ENCODE measurements around the gene SH3PXD2A. TPM values are rescaled to one million over a fixed set of nuclear protein-coding genes. Genes with fewer than 3 reads are reported as not detected.

Gene SH3PXD2A
- total and polyA plus RNA-seq, 12 donors, result 6.9 to 44.9 (median 34.4) TPM

DNA sequence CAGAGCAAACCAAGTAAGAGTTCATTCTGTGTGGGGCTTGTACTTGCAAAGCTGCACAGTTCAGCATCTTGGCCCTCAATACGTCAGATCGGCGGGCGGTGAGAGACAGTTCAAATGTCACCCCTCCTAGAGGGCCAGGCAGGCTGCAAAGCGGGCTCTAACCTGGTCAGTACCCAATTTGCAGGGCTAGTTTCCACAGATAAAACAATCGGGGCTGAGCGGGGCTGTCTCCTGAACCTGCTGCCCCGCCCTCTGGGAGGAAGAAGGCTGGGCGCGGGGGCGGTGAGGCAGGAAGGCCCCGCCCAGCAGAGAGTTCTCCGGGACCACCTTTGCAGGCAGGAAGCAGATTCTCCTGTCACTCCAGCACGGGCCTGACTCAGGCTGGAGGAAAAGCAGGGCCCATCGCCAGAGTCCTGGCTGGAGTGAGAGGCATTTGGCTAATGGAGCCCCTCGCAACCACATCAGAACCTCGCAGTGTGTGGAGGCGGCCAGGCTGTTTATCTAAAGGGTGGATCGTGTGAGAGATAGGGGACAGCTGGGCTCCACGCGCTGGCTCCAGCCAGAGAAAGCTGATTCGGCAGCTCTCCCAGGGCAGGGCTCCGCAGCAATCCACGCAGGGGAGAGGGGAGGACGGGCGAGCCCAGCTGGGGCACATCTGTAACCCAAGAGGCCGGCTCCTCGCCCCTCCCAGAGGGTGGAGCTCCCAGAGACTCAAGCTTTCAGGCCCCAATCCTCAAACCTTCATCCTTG is 83.1 kb downstream of the SH3PXD2A start:
- Histone ChIP-seq H3K9me3 (peaks cover 0 to 7% (median 0%) of the 10 kb centered on the region in 11 donors), H3K4me1 (peaks cover 6 to 38% (median 33%) of the 10 kb centered on the region in 9 donors), H3K36me3 (no peaks in the 10 kb centered on the region), H3K27me3 (no peaks in the 10 kb centered on the region), H3K4me3 (peak overlapping the region in 8 of 10 donors; percentile 9 to 54 (median 42)), H3K27ac (peak overlapping the region; percentile 59 to 89 (median 78))
- intact Hi-C loops (cut with DNase I), result loop anchor here in 3 of 10 donors (10.0 kb wide), 2 partner anchors 57 to 83 kb away; partner anchors contain the start of gene SH3PXD2A (in 2 of the 3)
- 9 to 16% methylated on average over 28 of the region's 28 CpGs for WGBS, 2 donors
- DNase-seq (peak; percentile 87), ATAC-seq (peak; percentile 84 to 90 (median 88))
- TF ChIP-seq, protein P1, sequence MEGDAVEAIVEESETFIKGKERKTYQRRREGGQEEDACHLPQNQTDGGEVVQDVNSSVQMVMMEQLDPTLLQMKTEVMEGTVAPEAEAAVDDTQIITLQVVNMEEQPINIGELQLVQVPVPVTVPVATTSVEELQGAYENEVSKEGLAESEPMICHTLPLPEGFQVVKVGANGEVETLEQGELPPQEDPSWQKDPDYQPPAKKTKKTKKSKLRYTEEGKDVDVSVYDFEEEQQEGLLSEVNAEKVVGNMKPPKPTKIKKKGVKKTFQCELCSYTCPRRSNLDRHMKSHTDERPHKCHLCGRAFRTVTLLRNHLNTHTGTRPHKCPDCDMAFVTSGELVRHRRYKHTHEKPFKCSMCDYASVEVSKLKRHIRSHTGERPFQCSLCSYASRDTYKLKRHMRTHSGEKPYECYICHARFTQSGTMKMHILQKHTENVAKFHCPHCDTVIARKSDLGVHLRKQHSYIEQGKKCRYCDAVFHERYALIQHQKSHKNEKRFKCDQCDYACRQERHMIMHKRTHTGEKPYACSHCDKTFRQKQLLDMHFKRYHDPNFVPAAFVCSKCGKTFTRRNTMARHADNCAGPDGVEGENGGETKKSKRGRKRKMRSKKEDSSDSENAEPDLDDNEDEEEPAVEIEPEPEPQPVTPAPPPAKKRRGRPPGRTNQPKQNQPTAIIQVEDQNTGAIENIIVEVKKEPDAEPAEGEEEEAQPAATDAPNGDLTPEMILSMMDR (IDR thresholded peaks at IDR 0.05), result no peak

DNA sequence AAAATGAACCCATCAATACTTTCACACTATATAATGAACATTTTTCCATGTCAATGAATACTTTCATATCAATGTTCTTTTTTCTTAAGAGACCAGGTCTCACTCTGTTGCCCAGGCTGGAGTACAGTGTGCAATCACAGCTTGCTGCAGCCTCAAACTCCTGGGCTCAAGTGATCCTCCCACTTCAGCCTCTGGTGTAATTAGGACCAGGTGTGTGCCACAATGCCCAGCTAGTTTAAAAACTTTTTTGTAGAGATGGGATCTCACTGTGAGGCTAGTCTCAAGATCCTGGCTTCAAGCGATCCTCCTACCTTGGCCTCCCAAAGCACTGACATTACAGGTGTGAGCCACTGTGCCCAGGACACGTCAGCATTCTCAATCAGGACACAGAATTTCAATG is 85.2 kb downstream of the SH3PXD2A start:
- ATAC-seq, result no peak
- H3K4me3 ChIP-seq, result no peak overlapping the region
- no peaks in the 10 kb centered on the region for H3K27me3 ChIP-seq
- TF ChIP-seq, protein P1 (IDR thresholded peaks at IDR 0.05), result no peak
- WGBS, 2 donors, result 96 to 98% methylated on average over 2 of the region's 2 CpGs
- H3K9me3 ChIP-seq, result peaks cover 0 to 7% (median 0%) of the 10 kb centered on the region in 11 donors
- peaks cover 8 to 53% (median 47%) of the 10 kb centered on the region in 9 donors for H3K4me1 ChIP-seq
- no peak for DNase-seq
- peaks cover 0 to 8% (median 0%) of the 10 kb centered on the region in 9 donors for H3K36me3 ChIP-seq
- no peak overlapping the region for H3K27ac ChIP-seq
- intact Hi-C loops (cut with DNase I), result loop anchor here in 3 of 10 donors (10.0 kb wide), 2 partner anchors 55 to 85 kb away; partner anchors contain the start of gene SH3PXD2A (in 2 of the 3)

DNA sequence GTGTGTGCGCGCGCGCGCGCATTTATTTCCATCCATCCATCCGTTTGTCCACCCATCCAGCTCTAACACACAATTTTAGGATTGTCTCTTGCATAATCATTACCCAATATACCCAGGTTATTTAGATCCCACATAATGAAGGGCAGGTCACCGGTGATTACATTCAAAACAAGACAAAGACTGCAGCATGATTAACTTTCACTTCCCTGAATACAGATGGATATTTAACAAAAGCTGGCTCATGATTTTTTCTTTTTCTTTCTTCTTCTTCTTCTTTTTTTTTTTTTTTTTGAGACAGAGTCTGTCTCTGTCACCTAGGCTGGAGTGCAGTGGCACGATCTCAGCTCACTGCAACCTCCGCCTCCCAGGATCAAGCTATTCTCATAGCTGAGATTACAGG is 86.2 kb downstream of the SH3PXD2A start:
- ATAC-seq (no peak), DNase-seq (no peak)
- Histone ChIP-seq H3K4me3 (no peak overlapping the region), H3K4me1 (peaks cover 8 to 62% (median 56%) of the 10 kb centered on the region in 9 donors), H3K36me3 (peaks cover 0 to 9% (median 0%) of the 10 kb centered on the region in 9 donors), H3K9me3 (no peaks in the 10 kb centered on the region), H3K27me3 (no peaks in the 10 kb centered on the region), H3K27ac (no peak overlapping the region)
- WGBS, 2 donors, result 94 to 96% methylated on average over 10 of the region's 10 CpGs
- TF ChIP-seq, protein P1 (IDR thresholded peaks at IDR 0.05), result no peak
- intact Hi-C loops (cut with DNase I), result no loop called here

DNA sequence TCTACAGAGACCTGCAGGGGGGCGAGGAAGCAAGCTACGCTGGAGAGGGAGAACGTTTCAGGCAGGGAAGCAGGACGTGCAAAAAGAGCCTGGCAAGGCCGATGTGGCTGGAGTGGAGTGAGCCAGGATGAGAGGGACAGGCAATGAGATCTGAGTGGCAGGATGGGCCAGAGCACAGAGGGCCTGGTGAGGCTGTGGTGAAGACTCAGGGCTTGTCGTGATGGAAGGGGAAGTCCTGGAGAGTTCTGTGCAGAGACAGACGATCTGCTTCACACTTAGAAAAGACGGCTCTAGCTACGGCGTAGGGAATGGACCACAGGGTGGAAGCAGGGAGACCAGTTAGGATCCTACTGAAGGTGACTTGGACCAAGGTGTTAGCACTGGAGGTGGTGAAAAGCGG is 87.0 kb downstream of the SH3PXD2A start:
- ATAC-seq (no peak), DNase-seq (no peak)
- 75 to 84% methylated on average over 11 of the region's 11 CpGs for WGBS, 2 donors
- Histone ChIP-seq H3K36me3 (peaks cover 0 to 9% (median 0%) of the 10 kb centered on the region in 9 donors), H3K27ac (peak overlapping the region in 3 of 10 donors; percentile 24 to 58 (median 26)), H3K4me3 (no peak overlapping the region), H3K27me3 (no peaks in the 10 kb centered on the region), H3K9me3 (no peaks in the 10 kb centered on the region), H3K4me1 (peaks cover 8 to 71% (median 65%) of the 10 kb centered on the region in 9 donors)
- intact Hi-C loops (cut with DNase I), result no loop called here
- TF ChIP-seq, protein P1 (IDR thresholded peaks at IDR 0.05), result no peak

Measured in heart right ventricle (tissue), 16 donors.